ENCODE measurements around the gene SCUBE1.

- no peak for TF ChIP-seq CTCF (conservative IDR thresholded peaks at IDR 0.05; ENCODE audit: low read depth in 2 of 2)
- TF ChIP-seq EZH2 (IDR thresholded peaks at IDR 0.05; ENCODE audit: low read depth, unreplicated experiment) = no peak
- TF ChIP-seq, protein P1, sequence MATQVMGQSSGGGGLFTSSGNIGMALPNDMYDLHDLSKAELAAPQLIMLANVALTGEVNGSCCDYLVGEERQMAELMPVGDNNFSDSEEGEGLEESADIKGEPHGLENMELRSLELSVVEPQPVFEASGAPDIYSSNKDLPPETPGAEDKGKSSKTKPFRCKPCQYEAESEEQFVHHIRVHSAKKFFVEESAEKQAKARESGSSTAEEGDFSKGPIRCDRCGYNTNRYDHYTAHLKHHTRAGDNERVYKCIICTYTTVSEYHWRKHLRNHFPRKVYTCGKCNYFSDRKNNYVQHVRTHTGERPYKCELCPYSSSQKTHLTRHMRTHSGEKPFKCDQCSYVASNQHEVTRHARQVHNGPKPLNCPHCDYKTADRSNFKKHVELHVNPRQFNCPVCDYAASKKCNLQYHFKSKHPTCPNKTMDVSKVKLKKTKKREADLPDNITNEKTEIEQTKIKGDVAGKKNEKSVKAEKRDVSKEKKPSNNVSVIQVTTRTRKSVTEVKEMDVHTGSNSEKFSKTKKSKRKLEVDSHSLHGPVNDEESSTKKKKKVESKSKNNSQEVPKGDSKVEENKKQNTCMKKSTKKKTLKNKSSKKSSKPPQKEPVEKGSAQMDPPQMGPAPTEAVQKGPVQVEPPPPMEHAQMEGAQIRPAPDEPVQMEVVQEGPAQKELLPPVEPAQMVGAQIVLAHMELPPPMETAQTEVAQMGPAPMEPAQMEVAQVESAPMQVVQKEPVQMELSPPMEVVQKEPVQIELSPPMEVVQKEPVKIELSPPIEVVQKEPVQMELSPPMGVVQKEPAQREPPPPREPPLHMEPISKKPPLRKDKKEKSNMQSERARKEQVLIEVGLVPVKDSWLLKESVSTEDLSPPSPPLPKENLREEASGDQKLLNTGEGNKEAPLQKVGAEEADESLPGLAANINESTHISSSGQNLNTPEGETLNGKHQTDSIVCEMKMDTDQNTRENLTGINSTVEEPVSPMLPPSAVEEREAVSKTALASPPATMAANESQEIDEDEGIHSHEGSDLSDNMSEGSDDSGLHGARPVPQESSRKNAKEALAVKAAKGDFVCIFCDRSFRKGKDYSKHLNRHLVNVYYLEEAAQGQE (IDR thresholded peaks at IDR 0.05; ENCODE audit: unreplicated experiment) = no peak
- TF ChIP-seq EZH2phosphoT487 (IDR thresholded peaks at IDR 0.05; ENCODE audit: unreplicated experiment) = no peak
- no peak for TF ChIP-seq CREB1 (CRISPR knock-in tag; IDR thresholded peaks at IDR 0.05; ENCODE audit: low read depth)
- TF ChIP-seq POLR2AphosphoS5 (IDR thresholded peaks at IDR 0.05; ENCODE audit: low read depth) = no peak
- TF ChIP-seq JUNB (IDR thresholded peaks at IDR 0.05; ENCODE audit: unreplicated experiment) = no peak
- no peak for TF ChIP-seq ETS1 (IDR thresholded peaks at IDR 0.05)
- no peak for TF ChIP-seq ZNF114 (CRISPR knock-in tag; IDR thresholded peaks at IDR 0.05)
- no peak for TF ChIP-seq NANOG (IDR thresholded peaks at IDR 0.05; ENCODE audit: borderline replicate concordance)
- TF ChIP-seq ZNF331 (CRISPR knock-in tag; IDR thresholded peaks at IDR 0.05; ENCODE audit: low read depth) = no peak
- TF ChIP-seq STAT1 (IDR thresholded peaks at IDR 0.05; ENCODE audit: unreplicated experiment) = no peak
- no peak for TF ChIP-seq ZNF462 (CRISPR knock-in tag; IDR thresholded peaks at IDR 0.05)
Measured at GRCh38 chr22:43329061-43329460, 14.1 kb downstream of the SCUBE1 start.
